ENCODE results near the gene PHB1.

The PHB1 gene

GRCh38 chr17:49403514-49404289 lies 11.0 kb downstream of the PHB1 start:
- no peak for DNase-seq

GRCh38 chr17:49402706-49403105 lies 12.0 kb downstream of the PHB1 start:
- no peak for DNase-seq

GRCh38 chr17:49401971-49402611 lies 12.6 kb downstream of the PHB1 start:
- DNase-seq, result no peak

- DNase-seq, result no peak
Observed at GRCh38 chr17:49399995-49400394, 14.7 kb downstream of the PHB1 start.

GRCh38 chr17:49397586-49397985 lies 17.1 kb downstream of the PHB1 start:
- DNase-seq, result no peak

- DNase-seq, result no peak
Observed at GRCh38 chr17:49393491-49394255, 21.0 kb downstream of the PHB1 start.

- DNase-seq, result peak; percentile 42
Observed at GRCh38 chr17:49390548-49391324, 23.9 kb downstream of the PHB1 start.

GRCh38 chr17:49389514-49390347 lies 25.0 kb downstream of the PHB1 start:
- peak; percentile 62 for DNase-seq

- no peak for DNase-seq
Observed at GRCh38 chr17:49388692-49389513, 25.8 kb downstream of the PHB1 start.

- no peak for DNase-seq
Observed at GRCh38 chr17:49388290-49388640, 26.4 kb downstream of the PHB1 start.

- peak; percentile 49 for DNase-seq
Observed at GRCh38 chr17:49387498-49388289, 27.0 kb downstream of the PHB1 start.

- DNase-seq, result no peak
Observed at GRCh38 chr17:49386373-49386772, 28.3 kb downstream of the PHB1 start.

GRCh38 chr17:49384951-49385350 lies 29.7 kb downstream of the PHB1 start:
- no peak for DNase-seq

- no peak for DNase-seq
Observed at GRCh38 chr17:49383060-49383459, 31.6 kb downstream of the PHB1 start.

- DNase-seq, result no peak
Observed at GRCh38 chr17:49382556-49382955, 32.1 kb downstream of the PHB1 start.

- DNase-seq, result no peak
Observed at GRCh38 chr17:49381793-49382192, 32.9 kb downstream of the PHB1 start.

GRCh38 chr17:49381033-49381432 lies 33.6 kb downstream of the PHB1 start:
- DNase-seq, result peak; percentile 53

GRCh38 chr17:49379926-49380325 lies 34.8 kb downstream of the PHB1 start:
- DNase-seq, result no peak

- DNase-seq, result no peak
Observed at GRCh38 chr17:49378311-49378710, 36.4 kb downstream of the PHB1 start.

- DNase-seq, result no peak
Observed at GRCh38 chr17:49375544-49375943, 39.1 kb downstream of the PHB1 start.

All from hematopoietic multipotent progenitor cell treated with erythropoietin and hydrocortisone succinate and interleukin-3 and kit ligand, for 8 days (in vitro differentiated cells).